Measurements from ENCODE around the gene MYL10. TPM values are rescaled to one million over a fixed set of nuclear protein-coding genes. Genes with fewer than 3 reads are reported as not detected.

MYL10 gene
- total RNA-seq, 2 experiments from 2014 or later = not detected

DNA sequence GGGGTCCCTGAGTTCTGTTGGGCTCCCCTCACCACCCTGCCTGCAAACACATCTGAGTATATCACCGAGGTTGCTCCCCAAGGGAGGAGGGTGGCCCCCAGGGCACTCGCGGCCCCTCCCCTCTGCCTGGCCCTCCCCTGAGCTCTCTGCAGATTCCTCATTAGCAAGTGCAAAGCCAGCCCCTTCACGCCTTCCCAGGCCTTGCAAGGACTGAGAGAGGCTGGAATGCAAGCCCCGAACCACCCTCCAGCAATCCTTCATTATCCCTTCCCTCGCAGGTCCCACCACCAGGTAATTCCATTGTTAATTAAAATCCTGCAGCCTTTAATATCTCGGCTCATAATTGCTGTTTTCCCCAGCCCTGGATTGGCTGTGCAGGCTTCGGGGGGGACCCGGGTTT, 35.3 kb upstream of the MYL10 start:
- ChIA-PET POLR2A (no interaction called here), CTCF (ENCODE audit: unreplicated experiment) (no interaction called here)
- Histone ChIP-seq H2AFZ (ENCODE audit: low read length) (no peak overlapping the region), H3K79me2 (ENCODE audit: insufficient read depth, low read depth, low read length) (no peaks in the 10 kb centered on the region), H3K27ac (ENCODE audit: low read depth, low read length, poor library complexity, severe bottlenecking) (no peak overlapping the region), H3K4me1 (ENCODE audit: insufficient read depth, low read length, poor library complexity, severe bottlenecking) (no peaks in the 10 kb centered on the region), H3K36me3 (ENCODE audit: insufficient read depth, low read length) (no peaks in the 10 kb centered on the region), H4K20me1 (ENCODE audit: insufficient read depth, low read length) (no peaks in the 10 kb centered on the region), H3K4me2 (ENCODE audit: low read length) (no peak overlapping the region), H3K4me3 (ENCODE audit: low read depth, low read length, poor library complexity, severe bottlenecking) (no peak overlapping the region), H3K9me3 (ENCODE audit: low read length) (no peaks in the 10 kb centered on the region), H3K9me2 (ENCODE audit: insufficient read depth, low read length) (no peaks in the 10 kb centered on the region)
- intact Hi-C loops (cut with micrococcal nuclease; ENCODE audit: unreplicated experiment) = no loop called here
- DNase-seq (ENCODE audit: low spot score) = no peak
- TF ChIP-seq, protein P1, sequence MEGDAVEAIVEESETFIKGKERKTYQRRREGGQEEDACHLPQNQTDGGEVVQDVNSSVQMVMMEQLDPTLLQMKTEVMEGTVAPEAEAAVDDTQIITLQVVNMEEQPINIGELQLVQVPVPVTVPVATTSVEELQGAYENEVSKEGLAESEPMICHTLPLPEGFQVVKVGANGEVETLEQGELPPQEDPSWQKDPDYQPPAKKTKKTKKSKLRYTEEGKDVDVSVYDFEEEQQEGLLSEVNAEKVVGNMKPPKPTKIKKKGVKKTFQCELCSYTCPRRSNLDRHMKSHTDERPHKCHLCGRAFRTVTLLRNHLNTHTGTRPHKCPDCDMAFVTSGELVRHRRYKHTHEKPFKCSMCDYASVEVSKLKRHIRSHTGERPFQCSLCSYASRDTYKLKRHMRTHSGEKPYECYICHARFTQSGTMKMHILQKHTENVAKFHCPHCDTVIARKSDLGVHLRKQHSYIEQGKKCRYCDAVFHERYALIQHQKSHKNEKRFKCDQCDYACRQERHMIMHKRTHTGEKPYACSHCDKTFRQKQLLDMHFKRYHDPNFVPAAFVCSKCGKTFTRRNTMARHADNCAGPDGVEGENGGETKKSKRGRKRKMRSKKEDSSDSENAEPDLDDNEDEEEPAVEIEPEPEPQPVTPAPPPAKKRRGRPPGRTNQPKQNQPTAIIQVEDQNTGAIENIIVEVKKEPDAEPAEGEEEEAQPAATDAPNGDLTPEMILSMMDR (conservative IDR thresholded peaks at IDR 0.05; ENCODE audit: low read length) = no peak
- TF ChIP-seq EZH2phosphoT487 (IDR thresholded peaks at IDR 0.05; ENCODE audit: borderline replicate concordance, low read depth, low read length) = no peak
- BruUV-seq (replicated peaks) = no TSS peak

DNA sequence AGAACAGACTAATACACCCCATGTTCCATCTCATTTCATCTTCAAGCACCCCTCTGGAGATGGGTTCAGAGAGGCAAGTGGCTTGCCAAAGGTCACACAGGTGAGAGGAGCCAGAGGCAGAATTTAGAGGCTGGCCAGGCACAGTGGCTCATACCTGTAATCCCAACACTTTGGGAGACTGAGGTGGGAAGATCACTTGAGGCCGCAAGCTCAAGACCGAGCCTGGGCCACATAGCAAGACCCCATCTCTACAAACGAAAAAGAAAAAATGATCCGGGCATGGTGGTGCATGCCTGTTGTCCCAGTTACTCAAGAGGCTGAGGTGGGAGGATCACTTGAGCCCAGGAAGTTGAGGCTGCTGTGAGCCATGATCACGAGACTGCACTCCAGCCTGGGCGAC, 34.7 kb upstream of the MYL10 start:
- no peaks in the 10 kb centered on the region for H4K20me1 ChIP-seq (ENCODE audit: insufficient read depth, low read length)
- H3K4me3 ChIP-seq (ENCODE audit: low read depth, low read length, poor library complexity, severe bottlenecking) = no peak overlapping the region
- H3K79me2 ChIP-seq (ENCODE audit: insufficient read depth, low read depth, low read length) = no peaks in the 10 kb centered on the region
- no peak overlapping the region for H2AFZ ChIP-seq (ENCODE audit: low read length)
- H3K27ac ChIP-seq (ENCODE audit: low read depth, low read length, poor library complexity, severe bottlenecking) = no peak overlapping the region
- no peak overlapping the region for H3K4me2 ChIP-seq (ENCODE audit: low read length)
- no peaks in the 10 kb centered on the region for H3K36me3 ChIP-seq (ENCODE audit: insufficient read depth, low read length)
- H3K9me3 ChIP-seq (ENCODE audit: low read length) = no peaks in the 10 kb centered on the region
- H3K4me1 ChIP-seq (ENCODE audit: insufficient read depth, low read length, poor library complexity, severe bottlenecking) = no peaks in the 10 kb centered on the region
- no peak for DNase-seq (ENCODE audit: low spot score)
- TF ChIP-seq EZH2phosphoT487 (IDR thresholded peaks at IDR 0.05; ENCODE audit: borderline replicate concordance, low read depth, low read length) = no peak
- TF ChIP-seq, protein P1 (conservative IDR thresholded peaks at IDR 0.05; ENCODE audit: low read length) = no peak
- H3K9me2 ChIP-seq (ENCODE audit: insufficient read depth, low read length) = no peaks in the 10 kb centered on the region
- POLR2A ChIA-PET = interaction anchor here (1.2 kb wide), 1 partner anchor 12 kb away, joined by 3 read pairs; no protein-coding TSS in a partner anchor
- BruUV-seq (replicated peaks) = no TSS peak
- intact Hi-C loops (cut with micrococcal nuclease; ENCODE audit: unreplicated experiment) = no loop called here
- CTCF ChIA-PET (ENCODE audit: unreplicated experiment) = no interaction called here

DNA sequence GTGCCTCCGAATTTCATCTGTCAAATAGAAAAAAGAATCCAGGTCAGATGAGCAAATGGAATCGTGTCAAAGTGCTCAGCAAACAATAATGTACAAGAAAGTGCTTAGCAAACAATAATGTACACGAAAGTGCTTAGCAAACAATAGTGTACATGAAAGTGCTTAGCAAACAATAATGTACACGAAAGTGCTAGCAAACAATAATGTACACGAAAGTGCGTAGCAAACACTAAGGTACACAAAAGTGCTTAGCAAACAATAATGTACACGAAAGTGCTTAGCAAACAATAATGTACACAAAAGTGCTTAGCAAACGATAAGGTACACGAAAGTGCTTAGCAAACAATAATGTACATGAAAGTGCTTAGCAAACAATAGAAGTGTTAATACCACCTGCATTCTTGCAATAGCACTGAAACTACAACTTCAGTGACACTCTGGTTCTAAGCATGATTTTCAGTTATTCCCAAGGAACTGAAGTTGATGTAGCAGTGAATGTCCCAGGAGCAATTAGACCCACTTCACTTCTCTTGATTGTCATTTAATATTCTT, 33.4 kb upstream of the MYL10 start:
- H3K4me3 ChIP-seq (ENCODE audit: low read depth, low read length, poor library complexity, severe bottlenecking) = no peak overlapping the region
- H2AFZ ChIP-seq (ENCODE audit: low read length) = no peak overlapping the region
- no peaks in the 10 kb centered on the region for H3K4me1 ChIP-seq (ENCODE audit: insufficient read depth, low read length, poor library complexity, severe bottlenecking)
- POLR2A ChIA-PET = interaction anchor here (1.2 kb wide), 1 partner anchor 11 kb away, joined by 3 read pairs; no protein-coding TSS in a partner anchor
- H3K27ac ChIP-seq (ENCODE audit: low read depth, low read length, poor library complexity, severe bottlenecking) = no peak overlapping the region
- H3K4me2 ChIP-seq (ENCODE audit: low read length) = no peak overlapping the region
- H3K9me2 ChIP-seq (ENCODE audit: insufficient read depth, low read length) = no peaks in the 10 kb centered on the region
- no peak for DNase-seq (ENCODE audit: low spot score)
- CTCF ChIA-PET (ENCODE audit: unreplicated experiment) = no interaction called here
- H4K20me1 ChIP-seq (ENCODE audit: insufficient read depth, low read length) = no peaks in the 10 kb centered on the region
- TF ChIP-seq, protein P1 (conservative IDR thresholded peaks at IDR 0.05; ENCODE audit: low read length) = no peak
- no peak for TF ChIP-seq EZH2phosphoT487 (IDR thresholded peaks at IDR 0.05; ENCODE audit: borderline replicate concordance, low read depth, low read length)
- no peaks in the 10 kb centered on the region for H3K36me3 ChIP-seq (ENCODE audit: insufficient read depth, low read length)
- no peaks in the 10 kb centered on the region for H3K79me2 ChIP-seq (ENCODE audit: insufficient read depth, low read depth, low read length)
- H3K9me3 ChIP-seq (ENCODE audit: low read length) = no peaks in the 10 kb centered on the region
- intact Hi-C loops (cut with micrococcal nuclease; ENCODE audit: unreplicated experiment) = no loop called here
- no TSS peak for BruUV-seq (replicated peaks)
